Natural killer cell (primary cell): ENCODE measurements around the gene AVPR2. TPM values are rescaled to one million over a fixed set of nuclear protein-coding genes. Genes with fewer than 3 reads are reported as not detected.

ENCODE experiments used
- ATAC-seq, 3 donors: fragments of 150-1000 bp in 2 of 3; fragments of 200-7000 bp in 1 of 3; cut with Tn5 transposase; 1 replicate in 1 of 3; 2 replicates in 2 of 3; pipeline ENCODE4 v1.10.0; 2021; ENCODE audit warnings: mild to moderate bottlenecking in 2 of 3, moderate library complexity in 2 of 3
- DNase-seq, 2 donors: peaks; one replicate each; pipeline versions ENCODE4 v3.0.0 to v3.0.0-alpha.2; 2013 to 2021; ENCODE audit warnings: mixed read lengths in 1 of 2
- H3K27ac ChIP-seq: one replicate; pipeline ENCODE4 v1.5.1; 2013; ENCODE audit warnings: mild to moderate bottlenecking, low read length
- H3K27me3 ChIP-seq: one replicate; pipeline ENCODE4 v1.6.1; 2013; ENCODE audit warnings: low read length; ENCODE audit not compliant: control insufficient read depth, insufficient read depth
- H3K36me3 ChIP-seq: one replicate; pipeline ENCODE4 v1.6.1; 2013; ENCODE audit warnings: low read length; ENCODE audit not compliant: control insufficient read depth, insufficient read depth
- H3K4me1 ChIP-seq: one replicate; pipeline ENCODE4 v1.6.1; 2013; ENCODE audit warnings: low read length; ENCODE audit not compliant: control insufficient read depth, insufficient read depth
- H3K4me3 ChIP-seq: one replicate; pipeline ENCODE4 v1.5.1; 2013; ENCODE audit warnings: low read length
- H3K9me3 ChIP-seq: one replicate; pipeline ENCODE4 v1.6.1; 2013; ENCODE audit warnings: low read length; ENCODE audit not compliant: control insufficient read depth, insufficient read depth
- H3K27ac Mint-ChIP-seq, 2 donors: one replicate each; pipeline ENCODE4 v1.8.0; 2022; ENCODE audit warnings: mild to moderate bottlenecking in 2 of 2, mixed read lengths in 2 of 2, moderate library complexity in 1 of 2
- H3K27me3 Mint-ChIP-seq, 2 donors: one replicate each; pipeline ENCODE4 v1.8.0; 2022; ENCODE audit warnings: low read depth in 2 of 2, mixed read lengths in 2 of 2
- H3K36me3 Mint-ChIP-seq: one replicate; pipeline ENCODE4 v1.8.0; 2022; ENCODE audit warnings: mixed read lengths
- H3K4me1 Mint-ChIP-seq, 2 donors: one replicate each; pipeline ENCODE4 v1.8.0; 2022; ENCODE audit warnings: mixed read lengths in 2 of 2
- H3K4me3 Mint-ChIP-seq: one replicate; pipeline ENCODE4 v1.8.0; 2022; ENCODE audit warnings: mild to moderate bottlenecking, moderate library complexity, mixed read lengths
- H3K9me3 Mint-ChIP-seq, 2 donors: one replicate each; pipeline ENCODE4 v1.8.0; 2022; ENCODE audit warnings: mixed read lengths in 2 of 2
- WGBS: methylation state at CpG from one replicate; pipeline ENCODE4 v1.1.7; 2013; ENCODE audit warnings: missing lambda C conversion rate; ENCODE audit not compliant: insufficient coverage; 5-methylcytosine and 5-hydroxymethylcytosine counted together
- intact Hi-C: fragments of 100-400 bp; cut with micrococcal nuclease; formaldehyde crosslinking; loops from one replicate; pipeline ENCODE4 v1.14.2; 2022
- total RNA-seq, 4 donors: library from RNA; stranded (reverse); fragments of 120-200 nt in 1 of 4; gene quantifications; one replicate each; pipeline versions ENCODE4 v1.2.3 to v1.2.4, GENCODE V29; 2013 to 2022
- TF ChIP-seq, protein P1 (sequence below): fragments of 200-600 bp; IDR thresholded peaks from one replicate; pipeline ENCODE4 v1.8.0; 2022; ENCODE audit warnings: antibody characterized with exemption

AVPR2 gene
- total RNA-seq, 3 donors from 2014 or later (not counting 1 experiment from before 2014, with no cell fraction given): not detected

DNA sequence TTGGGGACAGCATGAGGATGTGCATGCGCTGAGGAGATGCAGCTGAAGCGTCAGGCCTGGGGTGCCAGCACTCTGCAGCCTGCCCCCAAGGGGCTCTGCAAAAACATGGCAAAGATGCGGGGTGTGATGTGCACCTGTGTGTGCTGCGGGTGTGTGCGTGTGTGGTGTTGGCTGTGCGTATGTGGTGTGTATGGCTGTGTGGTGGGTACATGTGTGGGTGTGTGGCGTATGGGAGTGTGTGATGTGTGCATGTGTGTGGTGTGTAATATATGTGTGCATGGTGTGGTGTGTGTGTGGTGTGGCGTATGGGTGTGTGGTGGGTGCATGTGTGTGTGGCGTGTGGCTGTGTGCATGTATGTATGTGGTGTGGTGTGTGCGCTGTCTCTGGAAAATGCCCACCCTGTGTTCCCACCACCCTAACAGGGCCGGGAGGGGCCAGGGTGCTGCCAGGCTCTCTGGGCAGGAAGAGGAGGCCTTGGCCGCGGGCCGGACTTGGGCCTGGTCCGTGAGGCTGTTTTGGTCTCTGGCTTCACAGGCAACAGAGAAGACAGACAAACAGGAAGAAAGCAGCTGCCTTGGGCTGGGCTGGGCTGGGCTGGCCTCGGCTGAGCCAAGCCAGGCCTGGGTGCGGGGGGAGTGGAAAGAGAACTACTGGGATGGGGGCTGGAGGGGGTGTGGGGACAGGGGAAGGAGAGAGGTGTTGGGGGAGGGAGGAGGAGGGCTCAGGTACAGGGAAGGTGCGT, 1.1 kb upstream of the AVPR2 start:
- no peak overlapping the region for H3K4me3 ChIP-seq

DNA sequence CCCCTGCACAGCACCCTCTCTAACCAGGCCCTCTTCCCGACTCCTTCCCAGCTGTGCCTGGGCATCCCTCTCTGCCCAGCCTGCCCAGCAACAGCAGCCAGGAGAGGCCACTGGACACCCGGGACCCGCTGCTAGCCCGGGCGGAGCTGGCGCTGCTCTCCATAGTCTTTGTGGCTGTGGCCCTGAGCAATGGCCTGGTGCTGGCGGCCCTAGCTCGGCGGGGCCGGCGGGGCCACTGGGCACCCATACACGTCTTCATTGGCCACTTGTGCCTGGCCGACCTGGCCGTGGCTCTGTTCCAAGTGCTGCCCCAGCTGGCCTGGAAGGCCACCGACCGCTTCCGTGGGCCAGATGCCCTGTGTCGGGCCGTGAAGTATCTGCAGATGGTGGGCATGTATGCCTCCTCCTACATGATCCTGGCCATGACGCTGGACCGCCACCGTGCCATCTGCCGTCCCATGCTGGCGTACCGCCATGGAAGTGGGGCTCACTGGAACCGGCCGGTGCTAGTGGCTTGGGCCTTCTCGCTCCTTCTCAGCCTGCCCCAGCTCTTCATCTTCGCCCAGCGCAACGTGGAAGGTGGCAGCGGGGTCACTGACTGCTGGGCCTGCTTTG, 1.1 kb downstream of the AVPR2 start:
- Mint-ChIP-seq H3K4me1 (peaks cover 30 to 61% of the 10 kb centered on the region in 2 donors), H3K36me3 (no peaks in the 10 kb centered on the region), H3K4me3 (peak overlapping the region; percentile 72), H3K9me3 (no peaks in the 10 kb centered on the region), H3K27me3 (no peaks in the 10 kb centered on the region), H3K27ac (peak overlapping the region; percentile 81 to 89)
- ATAC-seq (no peak), DNase-seq (no peak)
- intact Hi-C loops: loop anchor here (2.0 to 5.0 kb wide), 2 partner anchors 21 to 88 kb away; partner anchors contain the start of gene ARHGAP4
- Histone ChIP-seq H3K4me1 (peaks cover 69% of the 10 kb centered on the region), H3K27ac (peak overlapping the region; percentile 11), H3K4me3 (no peak overlapping the region), H3K27me3 (no peaks in the 10 kb centered on the region), H3K36me3 (peaks cover 27% of the 10 kb centered on the region), H3K9me3 (no peaks in the 10 kb centered on the region)
- TF ChIP-seq, protein P1, sequence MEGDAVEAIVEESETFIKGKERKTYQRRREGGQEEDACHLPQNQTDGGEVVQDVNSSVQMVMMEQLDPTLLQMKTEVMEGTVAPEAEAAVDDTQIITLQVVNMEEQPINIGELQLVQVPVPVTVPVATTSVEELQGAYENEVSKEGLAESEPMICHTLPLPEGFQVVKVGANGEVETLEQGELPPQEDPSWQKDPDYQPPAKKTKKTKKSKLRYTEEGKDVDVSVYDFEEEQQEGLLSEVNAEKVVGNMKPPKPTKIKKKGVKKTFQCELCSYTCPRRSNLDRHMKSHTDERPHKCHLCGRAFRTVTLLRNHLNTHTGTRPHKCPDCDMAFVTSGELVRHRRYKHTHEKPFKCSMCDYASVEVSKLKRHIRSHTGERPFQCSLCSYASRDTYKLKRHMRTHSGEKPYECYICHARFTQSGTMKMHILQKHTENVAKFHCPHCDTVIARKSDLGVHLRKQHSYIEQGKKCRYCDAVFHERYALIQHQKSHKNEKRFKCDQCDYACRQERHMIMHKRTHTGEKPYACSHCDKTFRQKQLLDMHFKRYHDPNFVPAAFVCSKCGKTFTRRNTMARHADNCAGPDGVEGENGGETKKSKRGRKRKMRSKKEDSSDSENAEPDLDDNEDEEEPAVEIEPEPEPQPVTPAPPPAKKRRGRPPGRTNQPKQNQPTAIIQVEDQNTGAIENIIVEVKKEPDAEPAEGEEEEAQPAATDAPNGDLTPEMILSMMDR: no peak
- 89% methylated on average over 32 of the region's 32 CpGs for WGBS

More for the DNA sequence above, 1.1 kb upstream of the AVPR2 start:
- Mint-ChIP-seq H3K4me1 (peaks cover 31 to 59% of the 10 kb centered on the region in 2 donors), H3K27me3 (no peaks in the 10 kb centered on the region), H3K27ac (peak overlapping the region; percentile 70 to 91), H3K36me3 (no peaks in the 10 kb centered on the region), H3K9me3 (no peaks in the 10 kb centered on the region), H3K4me3 (peak overlapping the region; percentile 62)
- 33% methylated on average over 16 of the region's 18 CpGs for WGBS
- Histone ChIP-seq H3K27me3 (no peaks in the 10 kb centered on the region), H3K36me3 (peaks cover 12% of the 10 kb centered on the region), H3K4me1 (peaks cover 73% of the 10 kb centered on the region), H3K9me3 (no peaks in the 10 kb centered on the region), H3K27ac (no peak overlapping the region)
- intact Hi-C loops: no loop called here
- ATAC-seq: peak in 1 of 3 donors; percentile 6
- TF ChIP-seq, protein P1: no peak
- DNase-seq: no peak

GRCh38 chrX:153906126-153906917, 1.8 kb downstream of the AVPR2 start:
- intact Hi-C loops: loop anchor here (2.0 to 5.0 kb wide), 2 partner anchors 20 to 89 kb away; partner anchors contain the start of gene ARHGAP4
- Mint-ChIP-seq H3K9me3 (no peaks in the 10 kb centered on the region), H3K27me3 (no peaks in the 10 kb centered on the region), H3K27ac (peak overlapping the region; percentile 81 to 89), H3K4me3 (peak overlapping the region; percentile 72), H3K4me1 (peaks cover 24 to 54% of the 10 kb centered on the region in 2 donors), H3K36me3 (no peaks in the 10 kb centered on the region)
- TF ChIP-seq, protein P1: no peak
- peak overlapping the region; percentile 38 for H3K27ac ChIP-seq
- peak; percentile 60 to 66 for DNase-seq
- ATAC-seq: peak; percentile 85 to 92 (median 92)
- no peaks in the 10 kb centered on the region for H3K9me3 ChIP-seq
- no peak overlapping the region for H3K4me3 ChIP-seq
- WGBS: 27% methylated on average over 23 of the region's 27 CpGs
- H3K27me3 ChIP-seq: no peaks in the 10 kb centered on the region
- peaks cover 29% of the 10 kb centered on the region for H3K36me3 ChIP-seq
- peaks cover 62% of the 10 kb centered on the region for H3K4me1 ChIP-seq
